Ramos (cell line): ENCODE results near the gene MOB2.
"Not testable (repeated sequence)": the region's sequence is repeated elsewhere in the genome, so short reads cannot be mapped to it uniquely, and the experiment has no call there.

Source experiments
- in situ Hi-C: fragments of 300-500 bp; cut with MboI; formaldehyde crosslinking; loops from one replicate; pipeline ENCODE4 v1.14.3; 2022; ENCODE audit warnings: low sequenced_read_pairs; ENCODE audit not compliant: unreplicated experiment

MOB2 gene

DNA sequence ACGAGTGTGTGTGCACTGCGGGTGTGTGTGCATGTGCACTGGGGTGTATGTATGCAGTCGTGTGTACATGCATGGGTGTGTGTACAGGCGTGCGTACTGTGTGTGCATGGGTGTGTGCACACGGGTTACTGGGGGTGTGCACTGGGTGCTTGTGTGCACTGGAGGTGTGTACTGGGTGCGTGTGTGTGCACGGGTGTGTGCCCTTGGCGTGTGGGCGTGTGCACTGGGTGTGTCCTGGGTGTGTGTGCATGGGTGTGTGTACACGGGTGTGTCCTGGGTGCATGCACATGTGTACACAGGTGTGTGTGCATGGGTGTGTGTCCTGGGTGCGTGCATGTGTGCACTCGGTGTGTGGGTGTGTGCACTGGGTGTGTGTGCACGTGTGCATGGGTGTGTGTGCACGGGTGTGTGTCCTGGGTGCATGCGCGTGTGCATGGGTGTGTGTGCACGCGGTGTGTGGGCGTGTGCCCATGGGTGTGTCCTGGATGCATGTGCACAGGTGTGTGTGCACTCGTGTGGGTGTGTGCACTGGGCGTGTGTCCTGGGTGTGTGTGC lies 57.7 kb downstream of the MOB2 start:
- in situ Hi-C loops = no loop called here

DNA sequence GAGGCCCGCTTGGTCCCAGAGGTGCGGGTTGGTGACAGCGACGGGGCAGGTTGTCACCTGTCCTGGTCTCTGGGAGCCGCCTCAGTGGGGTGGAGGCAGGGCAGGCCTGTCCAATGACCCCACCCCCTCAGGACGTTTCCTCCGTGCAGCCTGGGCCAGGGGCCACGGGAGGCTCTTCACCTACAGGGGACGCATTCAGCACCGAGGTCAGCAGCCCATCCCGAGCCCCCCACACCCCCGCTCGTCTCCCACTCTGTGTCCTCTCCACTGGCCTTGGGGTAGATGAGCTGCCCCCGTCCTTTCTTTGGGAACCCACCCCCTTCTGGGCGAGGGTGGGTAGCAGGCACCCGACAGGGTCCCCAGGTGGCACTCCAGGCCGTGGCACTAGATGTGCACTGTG lies 61.1 kb downstream of the MOB2 start:
- in situ Hi-C loops = no loop called here

DNA sequence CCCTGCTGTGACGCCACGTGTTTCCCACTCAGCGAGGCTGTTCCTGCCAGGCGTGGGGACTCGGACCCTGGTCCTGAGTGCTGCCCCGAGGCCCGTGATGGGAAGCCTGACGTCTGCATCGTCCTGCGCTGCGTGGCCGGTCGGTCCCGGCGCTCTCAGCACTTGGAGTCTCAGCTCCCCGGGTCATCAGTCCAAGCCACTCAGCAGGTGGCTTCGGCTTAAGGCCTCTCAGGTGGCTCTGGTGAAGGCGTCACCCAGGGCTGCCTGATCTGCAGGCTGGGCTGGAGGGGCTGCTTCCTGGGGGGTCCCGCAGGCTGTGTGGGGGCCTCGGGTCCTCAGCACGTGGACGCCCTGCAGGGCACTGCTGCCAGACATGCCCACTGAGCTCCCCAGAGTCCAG lies 61.6 kb downstream of the MOB2 start:
- in situ Hi-C loops = no loop called here

DNA sequence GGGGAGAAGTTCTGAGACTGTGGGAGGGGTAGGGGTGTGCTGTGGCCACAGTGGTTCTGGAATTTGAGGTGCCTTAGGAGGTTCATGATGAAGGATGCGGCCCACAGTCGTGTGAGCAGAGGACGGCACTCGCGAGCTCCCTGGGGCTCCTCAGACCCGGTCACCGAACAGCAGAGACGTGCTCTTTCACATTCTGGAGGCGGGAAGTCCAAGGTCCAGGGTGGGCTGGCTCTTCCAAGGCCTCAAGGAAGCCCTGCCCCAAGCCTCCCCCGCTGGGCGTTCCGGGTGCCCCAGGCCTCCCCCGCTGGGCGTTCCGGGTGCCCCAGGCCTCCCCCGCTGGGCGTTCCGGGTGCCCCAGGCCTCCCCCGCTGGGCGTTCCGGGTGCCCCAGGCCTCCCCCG lies 63.2 kb downstream of the MOB2 start:
- in situ Hi-C loops = not testable (repeated sequence)

DNA sequence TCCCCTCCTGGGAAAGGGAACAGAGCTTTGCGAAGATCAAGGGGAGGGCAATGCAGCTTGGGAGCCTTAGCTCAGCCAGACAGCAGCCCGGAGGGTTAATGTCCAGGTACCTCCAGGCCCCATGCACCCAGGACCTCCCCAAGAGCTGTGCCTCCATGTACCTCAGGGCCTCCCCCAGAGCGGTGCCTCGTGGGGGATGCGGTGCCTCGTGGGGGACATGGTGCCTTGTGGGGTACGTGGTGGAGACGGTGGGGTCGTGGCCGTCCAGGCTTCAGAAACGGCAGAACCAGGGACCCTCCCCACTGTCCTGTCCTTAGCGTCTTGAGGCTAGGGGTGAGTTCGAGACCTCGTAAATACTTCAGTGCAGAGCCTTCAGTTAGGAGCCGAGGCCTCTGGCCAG lies 63.6 kb downstream of the MOB2 start:
- in situ Hi-C loops = no loop called here

DNA sequence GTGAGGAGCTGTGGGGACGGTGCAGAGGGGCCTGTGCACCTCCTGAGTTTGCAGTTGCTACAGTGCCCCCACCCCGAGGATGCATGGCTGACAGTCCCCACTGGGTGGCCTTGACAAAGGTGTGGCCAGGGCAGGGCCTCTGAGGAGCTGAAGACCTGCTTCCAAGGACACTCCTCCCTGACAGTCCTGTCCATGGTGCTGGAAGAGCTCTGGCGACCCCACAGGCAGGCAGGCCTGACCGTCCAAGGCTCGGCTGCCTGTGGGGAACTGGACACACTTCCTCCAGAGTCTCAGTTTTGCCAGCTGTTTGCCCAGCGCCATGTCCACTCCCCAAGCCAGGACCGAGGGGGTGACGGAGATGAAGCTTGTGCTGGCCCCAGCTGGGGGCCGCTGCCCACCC lies 64.1 kb downstream of the MOB2 start:
- in situ Hi-C loops = no loop called here

DNA sequence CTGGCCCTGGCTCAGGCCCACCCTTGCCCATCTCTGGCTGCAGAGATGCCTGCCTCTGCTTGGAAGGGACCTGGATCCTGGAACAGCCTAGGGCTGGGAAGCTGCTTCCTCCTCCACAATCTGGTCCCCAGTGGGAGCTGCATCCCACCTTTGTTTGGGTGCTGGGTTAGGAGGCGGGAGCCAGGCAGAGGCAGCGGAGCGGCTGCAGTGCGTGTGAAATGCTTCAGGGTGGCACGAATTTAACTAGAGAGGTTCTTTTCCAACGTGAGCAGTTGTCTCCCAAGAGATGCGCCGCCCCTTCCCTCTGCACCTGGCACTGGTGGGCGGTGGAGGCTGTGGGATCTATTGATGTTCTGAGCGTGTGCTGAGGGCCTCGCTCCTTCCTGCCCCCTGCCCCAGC lies 65.3 kb downstream of the MOB2 start:
- in situ Hi-C loops = no loop called here

DNA sequence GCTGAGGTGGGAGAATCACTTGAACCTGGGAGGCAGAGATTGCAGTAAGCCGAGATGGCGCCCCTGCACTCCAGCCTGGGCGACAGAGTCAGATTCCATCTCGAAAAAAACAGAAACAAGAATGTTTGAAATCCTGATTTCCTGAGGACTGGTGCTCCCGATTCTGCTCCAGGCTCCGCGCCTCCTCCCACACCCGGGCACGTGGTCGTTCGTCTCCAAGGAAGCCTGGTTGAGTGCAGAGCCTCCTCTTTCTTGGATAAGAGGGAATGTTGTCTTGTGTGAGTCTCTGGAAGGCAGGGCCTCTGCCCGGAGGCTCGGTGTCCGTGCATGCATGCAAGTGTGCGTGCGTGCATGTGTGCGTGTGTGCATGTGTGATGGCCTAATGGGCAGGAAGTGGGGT lies 66.8 kb downstream of the MOB2 start:
- in situ Hi-C loops = no loop called here
